UCSD-AML1 (cell line): Measurements from ENCODE around the gene SMCHD1.

Source experiments
- DNase-seq: peaks from one replicate; lab custom pipeline; 2025; ENCODE audit not compliant: unreplicated experiment; lab: John Stamatoyannopoulos, UW

SMCHD1 gene

DNA sequence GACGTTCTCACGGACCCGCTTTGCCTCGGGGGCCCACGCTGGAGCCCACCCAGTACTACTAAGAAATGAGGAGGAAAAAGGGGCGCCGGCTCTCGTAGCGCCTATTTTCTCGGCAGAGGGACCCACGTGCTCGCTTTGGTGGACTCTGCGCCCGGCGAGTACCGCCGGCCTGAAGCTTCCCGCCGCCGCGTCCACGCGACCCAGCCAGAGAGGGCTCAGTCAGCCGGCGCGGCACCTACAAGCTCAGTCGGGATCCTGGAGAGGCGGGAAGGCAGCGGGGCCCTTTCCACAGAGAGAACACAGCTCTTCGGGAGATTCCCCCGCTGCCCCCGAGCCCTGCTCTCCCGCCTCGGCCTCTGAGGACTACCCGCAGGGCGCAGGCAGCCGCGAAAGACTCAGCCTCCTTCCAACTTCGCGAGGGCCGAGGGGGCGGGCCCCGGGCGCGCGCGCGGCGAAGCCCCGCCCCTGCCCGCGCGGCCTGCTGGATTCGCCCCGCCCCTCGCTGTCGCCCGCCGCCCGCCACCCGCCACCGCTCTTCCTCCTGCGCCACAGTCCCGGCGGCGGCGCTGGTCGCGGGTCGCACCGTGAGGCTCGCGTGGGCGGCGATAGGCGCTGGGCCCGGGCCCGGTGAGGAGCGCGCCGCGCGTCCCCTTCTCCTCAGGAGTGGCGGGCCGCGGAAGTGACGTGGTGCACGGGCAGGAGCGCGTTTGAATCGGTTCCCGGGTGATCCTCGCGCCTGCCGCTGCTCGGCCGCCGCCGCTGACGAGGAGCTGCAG lies at the start of gene SMCHD1:
TSS of gene SMCHD1 (plus strand) at position 549 of the 776 bp plus-strand sequence. CDS start 350 bp downstream, outside the sequence.
- peak; percentile 87 for DNase-seq

GRCh38 chr18:2606335-2606734 lies 49.2 kb upstream of the SMCHD1 start:
- DNase-seq = no peak

DNA sequence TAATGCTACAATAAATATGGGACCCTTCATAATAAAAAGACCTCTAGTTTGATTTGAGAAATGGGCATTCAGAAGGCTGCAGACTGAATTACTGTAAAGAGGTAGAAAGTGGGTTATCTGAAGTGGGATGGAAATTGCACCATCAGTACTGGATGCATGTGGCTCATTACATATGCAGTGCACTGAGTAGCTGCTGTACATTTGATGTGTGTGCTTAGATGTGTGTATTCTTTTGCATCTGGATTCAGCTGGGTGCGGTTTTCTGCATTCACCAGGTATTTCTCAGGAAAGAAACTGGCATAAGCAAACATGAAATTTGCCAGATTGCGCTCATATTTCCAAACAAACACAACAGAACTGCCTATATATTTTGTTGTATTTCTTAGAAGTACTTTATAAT lies 45.9 kb upstream of the SMCHD1 start:
- no peak for DNase-seq

GRCh38 chr18:2610549-2610948 lies 45.0 kb upstream of the SMCHD1 start:
- no peak for DNase-seq

- DNase-seq = no peak
Measured at GRCh38 chr18:2612996-2613395, 42.5 kb upstream of the SMCHD1 start.

GRCh38 chr18:2617401-2617998 lies 38.0 kb upstream of the SMCHD1 start:
- DNase-seq = no peak

GRCh38 chr18:2618009-2618408 lies 37.5 kb upstream of the SMCHD1 start:
- DNase-seq = no peak

GRCh38 chr18:2625217-2625616 lies 30.3 kb upstream of the SMCHD1 start:
- no peak for DNase-seq

- no peak for DNase-seq
Measured at GRCh38 chr18:2627821-2628276, 27.7 kb upstream of the SMCHD1 start.

DNA sequence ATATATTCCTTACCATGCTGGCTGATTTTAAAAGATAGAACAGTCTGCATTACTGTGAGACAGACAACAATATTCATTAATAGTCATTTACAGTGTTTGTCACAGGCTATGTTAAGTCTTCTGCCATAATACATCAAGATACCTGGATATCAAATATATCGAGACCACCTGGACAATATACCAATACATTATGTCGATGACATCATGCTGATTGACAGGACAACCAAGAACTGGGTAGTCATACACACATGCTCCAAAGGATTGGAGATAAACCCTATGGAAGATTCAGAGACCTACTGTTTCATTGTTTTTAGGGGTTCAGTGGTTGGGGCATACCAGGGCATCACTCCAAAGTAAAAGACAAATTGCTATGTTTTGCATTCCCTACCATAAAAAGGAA lies 26.5 kb upstream of the SMCHD1 start:
- DNase-seq = no peak

DNA sequence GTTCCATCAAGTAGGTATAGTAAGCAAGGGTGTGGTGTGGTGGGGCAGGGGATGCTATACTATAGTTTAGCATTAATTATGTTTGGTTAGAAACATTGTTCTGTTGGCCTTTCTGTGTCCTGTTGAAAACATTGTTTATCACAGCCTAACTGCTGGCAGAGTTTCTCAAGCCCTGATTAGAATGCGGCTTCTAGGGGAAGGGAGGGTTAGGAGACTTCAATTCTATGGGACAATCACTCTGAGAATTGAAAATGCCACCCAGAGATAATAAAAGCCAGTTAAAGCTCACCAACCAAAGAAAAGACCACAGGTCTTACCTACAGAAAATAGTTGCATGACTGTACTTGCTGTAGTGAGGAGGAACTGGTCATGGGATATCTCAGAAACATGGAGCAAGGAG lies 19.9 kb upstream of the SMCHD1 start:
- no peak for DNase-seq

GRCh38 chr18:2636126-2636631 lies 19.3 kb upstream of the SMCHD1 start:
- no peak for DNase-seq

GRCh38 chr18:2641638-2642037 lies 13.9 kb upstream of the SMCHD1 start:
- no peak for DNase-seq

- no peak for DNase-seq
Measured at GRCh38 chr18:2642771-2643170, 12.8 kb upstream of the SMCHD1 start.

GRCh38 chr18:2644535-2644934 lies 11.0 kb upstream of the SMCHD1 start:
- no peak for DNase-seq

DNA sequence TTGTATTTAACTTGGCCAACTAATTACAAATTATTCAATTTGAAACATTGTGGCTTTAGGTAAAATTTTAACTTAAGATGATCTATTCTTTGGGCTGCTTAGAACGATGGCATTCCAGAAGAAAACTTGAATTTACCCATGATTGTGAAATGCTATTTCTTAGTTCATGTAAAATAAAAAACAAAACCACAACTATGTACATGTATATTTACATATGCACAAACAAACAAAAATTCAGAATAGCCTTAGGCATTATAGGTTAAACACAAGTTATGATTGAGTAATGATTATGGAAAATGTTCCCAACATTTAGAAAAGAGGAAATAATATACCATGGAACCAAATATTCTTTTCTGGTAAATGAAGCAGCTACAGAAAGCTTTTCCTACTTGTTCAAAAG lies 3.5 kb upstream of the SMCHD1 start:
- DNase-seq = no peak

DNA sequence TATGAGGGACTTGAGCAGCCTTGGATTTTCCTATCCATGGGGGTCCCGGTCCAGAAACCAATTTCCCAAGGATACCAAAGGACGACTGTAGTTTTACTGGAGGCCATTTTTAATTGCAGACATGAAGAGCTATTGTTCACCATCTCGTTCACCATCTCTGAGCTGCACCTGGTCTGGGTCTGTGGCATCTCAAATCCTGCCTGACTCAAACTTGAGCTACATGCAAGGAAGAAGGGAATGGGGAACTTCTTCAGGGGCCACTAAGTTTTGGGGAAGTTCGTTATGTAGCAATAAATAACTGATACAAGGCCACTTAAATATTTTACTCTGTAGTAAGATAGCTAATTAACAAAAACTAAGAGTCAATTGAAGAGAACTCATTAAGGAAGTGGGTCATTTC lies 2.1 kb upstream of the SMCHD1 start:
- DNase-seq = no peak

GRCh38 chr18:2654169-2654927 lies 1.2 kb upstream of the SMCHD1 start:
- no peak for DNase-seq

GRCh38 chr18:2654928-2655177 lies 673 bp upstream of the SMCHD1 start:
- DNase-seq = no peak

- no peak for DNase-seq
Measured at GRCh38 chr18:2655954-2656236, 369 bp downstream of the SMCHD1 start.

- peak; percentile 70 for DNase-seq
Measured at GRCh38 chr18:2656237-2656980, 883 bp downstream of the SMCHD1 start.
